Muscle layer of duodenum (tissue), 2 donors: ENCODE results near the gene PDXDC1.
"Not testable (repeated sequence)": the region's sequence is repeated elsewhere in the genome, so short reads cannot be mapped to it uniquely, and the experiment has no call there.

Source experiments
- H3K27ac ChIP-seq: one replicate; pipeline ENCODE4 v1.7.0; 2013; ENCODE audit warnings: mild to moderate bottlenecking, low read length
- H3K27me3 ChIP-seq: one replicate; pipeline ENCODE4 v1.7.0; 2013; ENCODE audit warnings: low read depth, mild to moderate bottlenecking, control low read depth, low read length
- H3K36me3 ChIP-seq, 2 donors: one replicate each; pipeline ENCODE4 v1.7.0; 2013; ENCODE audit warnings: low read length in 2 of 2, control low read depth in 1 of 2, mild to moderate bottlenecking in 1 of 2; ENCODE audit not compliant: insufficient read depth in 2 of 2, control insufficient read depth in 1 of 2
- H3K4me1 ChIP-seq, 2 donors: one replicate each; pipeline ENCODE4 v1.7.0; 2013; ENCODE audit warnings: low read length in 2 of 2, mild to moderate bottlenecking in 2 of 2, control low read depth in 1 of 2, moderate library complexity in 1 of 2; ENCODE audit not compliant: insufficient read depth in 2 of 2, control insufficient read depth in 1 of 2
- H3K4me3 ChIP-seq, 2 donors: one replicate each; pipeline ENCODE4 v1.7.0; 2013; ENCODE audit warnings: low read length in 2 of 2, low read depth in 1 of 2, mild to moderate bottlenecking in 1 of 2
- H3K9me3 ChIP-seq, 2 donors: one replicate each; pipeline ENCODE4 v1.7.0; 2013; ENCODE audit warnings: low read length in 2 of 2, control low read depth in 1 of 2, mild to moderate bottlenecking in 1 of 2; ENCODE audit not compliant: control insufficient read depth in 1 of 2
- donor health status: healthy.

The PDXDC1 gene

DNA sequence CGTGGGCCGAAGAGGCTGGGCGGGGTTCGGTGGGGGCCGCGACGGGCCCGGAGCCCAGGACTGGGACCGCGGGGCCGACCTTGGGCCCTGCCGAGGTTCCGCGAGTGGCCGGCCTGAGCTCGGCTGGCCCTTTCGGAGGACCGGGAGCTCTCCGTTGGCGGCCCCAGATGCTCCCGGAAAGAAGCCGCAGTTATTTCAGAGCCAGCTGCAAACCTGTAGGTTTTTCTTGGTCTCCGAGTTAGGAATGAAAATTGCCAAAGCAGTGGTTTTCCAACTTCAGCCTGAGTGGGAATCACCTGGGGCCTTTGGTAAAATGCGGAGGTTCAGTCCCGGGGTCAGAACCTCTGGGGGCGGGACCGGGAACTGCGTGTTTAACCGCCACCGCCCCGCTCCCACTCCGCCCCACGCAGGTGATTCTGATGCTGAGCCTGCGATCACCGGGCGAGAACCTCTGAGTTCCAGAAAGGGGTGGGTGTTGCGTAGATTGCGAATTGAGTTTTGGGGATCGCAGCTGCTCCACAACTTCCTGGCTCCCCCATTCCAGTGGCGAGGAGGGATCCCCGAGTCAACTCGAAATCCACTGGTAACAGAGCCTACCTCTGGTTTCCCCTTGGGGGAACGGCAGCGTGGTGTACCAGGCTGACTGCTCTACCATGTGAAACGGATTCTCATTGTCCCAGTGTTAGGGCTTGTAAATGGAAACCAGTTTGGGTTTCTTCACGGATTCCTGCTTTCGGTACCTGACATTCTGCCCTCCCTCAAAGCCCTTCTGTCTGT, 780 bp downstream of the PDXDC1 start:
- Histone ChIP-seq H3K4me1 (peaks cover 0 to 12% of the 10 kb centered on the region in 2 donors), H3K27ac (peak overlapping the region; percentile 79), H3K4me3 (peak overlapping the region; percentile 74 to 92)
- H3K36me3 ChIP-seq, H3K27me3 ChIP-seq, H3K9me3 ChIP-seq: not testable (repeated sequence)

DNA sequence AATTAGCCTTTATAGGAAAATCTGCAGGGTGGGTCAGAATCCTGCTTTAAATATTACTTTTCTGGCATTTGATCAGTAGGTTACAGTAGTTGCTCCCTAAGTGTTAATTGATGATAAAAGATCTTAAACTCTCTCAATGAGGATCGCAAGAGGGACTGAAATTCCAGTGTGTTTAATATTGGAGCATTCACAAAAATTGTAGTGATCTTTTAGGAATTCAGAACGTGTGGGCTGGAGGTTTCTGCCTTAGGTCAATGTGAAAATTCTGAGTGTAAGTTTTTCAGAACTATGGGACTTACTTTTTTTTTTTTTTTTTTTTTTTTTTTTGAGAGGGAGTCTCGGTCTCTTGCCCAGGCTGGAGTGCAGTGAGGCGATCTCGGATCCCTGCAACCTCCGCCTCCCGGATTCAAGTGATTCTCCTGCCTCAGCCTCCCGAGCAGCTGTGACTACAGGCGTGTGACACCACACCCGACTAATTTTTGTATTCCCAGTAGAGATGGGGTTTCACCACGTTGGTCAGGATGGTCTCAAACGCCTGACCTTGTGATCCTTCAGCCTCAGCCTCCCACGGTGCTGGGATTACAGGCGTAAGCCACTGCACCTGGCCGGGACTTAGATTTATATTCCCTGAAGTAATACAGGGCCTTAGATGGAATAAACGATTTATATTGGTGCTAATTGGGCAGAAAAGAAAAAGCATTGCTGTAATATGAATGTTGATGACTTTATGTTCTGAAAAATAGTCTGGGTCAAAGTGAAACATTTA, 2.3 kb downstream of the PDXDC1 start:
- H3K36me3 ChIP-seq, H3K27me3 ChIP-seq, H3K9me3 ChIP-seq, H3K27ac ChIP-seq, H3K4me3 ChIP-seq: not testable (repeated sequence)
- peaks cover 0 to 12% of the 10 kb centered on the region in 2 donors for H3K4me1 ChIP-seq

GRCh38 chr16:14978281-14978680, 3.5 kb downstream of the PDXDC1 start:
- not testable (repeated sequence) for H3K27ac ChIP-seq, H3K36me3 ChIP-seq, H3K27me3 ChIP-seq, H3K9me3 ChIP-seq, H3K4me3 ChIP-seq
- H3K4me1 ChIP-seq, result peaks cover 0 to 12% of the 10 kb centered on the region in 2 donors

DNA sequence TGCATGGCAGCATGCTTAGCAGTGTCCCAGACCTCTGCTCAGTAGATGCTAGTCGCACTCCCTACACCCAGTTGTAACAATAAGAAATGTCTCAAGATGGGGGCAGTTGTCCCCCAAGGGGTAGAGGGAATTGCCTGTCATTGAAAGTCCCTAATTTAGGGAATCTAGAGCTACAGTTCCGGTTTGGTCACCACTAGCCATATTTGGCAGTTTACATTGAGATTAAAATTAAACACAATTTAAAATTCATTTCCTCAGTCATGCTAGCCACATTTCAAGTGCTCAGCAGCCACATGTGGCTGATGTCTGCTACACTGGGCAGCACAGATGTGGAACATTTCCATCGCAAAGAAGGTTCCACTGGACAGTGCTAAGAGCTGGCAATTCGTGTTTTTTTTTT, 4.1 kb downstream of the PDXDC1 start:
- not testable (repeated sequence) for H3K9me3 ChIP-seq, H3K27ac ChIP-seq, H3K27me3 ChIP-seq, H3K36me3 ChIP-seq, H3K4me3 ChIP-seq
- H3K4me1 ChIP-seq, result peaks cover 0 to 12% of the 10 kb centered on the region in 2 donors

GRCh38 chr16:14981234-14981633, 6.4 kb downstream of the PDXDC1 start:
- not testable (repeated sequence) for H3K4me1 ChIP-seq, H3K36me3 ChIP-seq, H3K9me3 ChIP-seq, H3K4me3 ChIP-seq, H3K27ac ChIP-seq, H3K27me3 ChIP-seq

DNA sequence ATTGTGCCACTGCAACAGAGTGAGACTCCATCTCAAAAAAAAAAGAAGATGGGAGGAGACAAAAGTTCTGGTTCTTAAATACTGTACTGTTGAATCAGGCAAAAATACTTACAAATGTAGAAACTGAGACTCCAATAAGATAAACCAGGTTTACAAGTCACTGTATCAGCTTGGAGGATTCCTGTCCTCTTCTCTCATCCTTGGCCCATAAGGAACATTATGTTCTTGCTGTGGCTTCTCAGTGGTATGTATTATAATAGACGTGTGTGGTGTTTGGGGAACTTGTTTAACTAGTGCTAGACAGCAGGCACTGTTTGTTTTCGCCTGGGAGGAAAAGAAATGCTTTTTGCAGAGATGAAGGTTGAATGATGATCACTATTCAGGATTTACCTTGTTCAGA, 7.7 kb downstream of the PDXDC1 start:
- not testable (repeated sequence) for H3K4me1 ChIP-seq, H3K36me3 ChIP-seq, H3K4me3 ChIP-seq, H3K9me3 ChIP-seq, H3K27ac ChIP-seq, H3K27me3 ChIP-seq

DNA sequence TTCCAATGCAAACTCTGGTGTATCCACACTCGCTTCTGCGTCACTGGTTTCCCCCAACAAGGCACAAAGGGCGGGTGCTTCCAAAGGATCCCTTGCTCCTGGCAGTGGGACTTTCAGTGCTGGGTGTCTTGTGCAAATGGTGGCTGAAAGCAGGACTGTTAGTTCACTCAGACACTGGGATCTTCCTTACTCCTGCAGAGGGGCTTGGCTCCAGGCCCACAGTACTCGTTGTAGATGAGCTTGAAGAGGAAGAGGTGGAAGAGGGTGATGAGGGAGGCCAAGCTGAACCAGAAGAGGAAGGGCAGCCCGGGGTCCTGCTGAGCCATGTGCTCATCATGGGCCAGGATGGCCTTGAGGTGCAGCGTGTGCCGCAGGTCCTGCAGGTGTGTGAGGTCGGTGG, 13.3 kb downstream of the PDXDC1 start:
- H3K27me3 ChIP-seq, H3K9me3 ChIP-seq, H3K4me3 ChIP-seq, H3K27ac ChIP-seq, H3K4me1 ChIP-seq: not testable (repeated sequence)
- H3K36me3 ChIP-seq, result peaks cover 0 to 10% of the 10 kb centered on the region in 2 donors

DNA sequence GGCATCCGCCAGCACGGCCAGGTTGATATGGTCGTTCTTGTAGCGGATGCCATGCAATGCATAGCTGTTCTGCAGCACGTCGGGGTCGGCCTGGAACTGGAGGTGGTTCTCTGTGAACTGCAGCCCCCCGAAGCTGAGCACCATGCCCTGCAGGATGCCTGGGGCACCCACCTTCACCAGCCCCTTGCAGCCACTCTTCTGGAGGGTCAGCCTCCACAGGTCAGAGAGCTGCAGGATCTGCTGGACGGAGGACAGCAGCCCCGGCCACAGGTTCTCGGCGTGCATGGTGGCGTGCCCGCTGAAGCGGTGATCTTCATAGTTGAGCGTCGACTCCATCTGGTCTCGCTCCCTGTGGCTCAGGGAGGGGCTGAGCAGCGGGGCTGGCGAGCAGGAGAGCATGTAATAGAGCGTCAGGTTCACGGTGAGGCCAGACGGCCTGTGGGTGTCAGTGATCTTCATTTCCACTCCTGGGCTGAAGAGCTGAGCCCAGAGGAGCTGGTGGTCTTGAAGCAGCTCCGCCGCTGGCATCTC, 13.9 kb downstream of the PDXDC1 start:
- not testable (repeated sequence) for H3K27me3 ChIP-seq, H3K9me3 ChIP-seq, H3K4me1 ChIP-seq, H3K27ac ChIP-seq, H3K4me3 ChIP-seq
- peaks cover 0 to 10% of the 10 kb centered on the region in 2 donors for H3K36me3 ChIP-seq

DNA sequence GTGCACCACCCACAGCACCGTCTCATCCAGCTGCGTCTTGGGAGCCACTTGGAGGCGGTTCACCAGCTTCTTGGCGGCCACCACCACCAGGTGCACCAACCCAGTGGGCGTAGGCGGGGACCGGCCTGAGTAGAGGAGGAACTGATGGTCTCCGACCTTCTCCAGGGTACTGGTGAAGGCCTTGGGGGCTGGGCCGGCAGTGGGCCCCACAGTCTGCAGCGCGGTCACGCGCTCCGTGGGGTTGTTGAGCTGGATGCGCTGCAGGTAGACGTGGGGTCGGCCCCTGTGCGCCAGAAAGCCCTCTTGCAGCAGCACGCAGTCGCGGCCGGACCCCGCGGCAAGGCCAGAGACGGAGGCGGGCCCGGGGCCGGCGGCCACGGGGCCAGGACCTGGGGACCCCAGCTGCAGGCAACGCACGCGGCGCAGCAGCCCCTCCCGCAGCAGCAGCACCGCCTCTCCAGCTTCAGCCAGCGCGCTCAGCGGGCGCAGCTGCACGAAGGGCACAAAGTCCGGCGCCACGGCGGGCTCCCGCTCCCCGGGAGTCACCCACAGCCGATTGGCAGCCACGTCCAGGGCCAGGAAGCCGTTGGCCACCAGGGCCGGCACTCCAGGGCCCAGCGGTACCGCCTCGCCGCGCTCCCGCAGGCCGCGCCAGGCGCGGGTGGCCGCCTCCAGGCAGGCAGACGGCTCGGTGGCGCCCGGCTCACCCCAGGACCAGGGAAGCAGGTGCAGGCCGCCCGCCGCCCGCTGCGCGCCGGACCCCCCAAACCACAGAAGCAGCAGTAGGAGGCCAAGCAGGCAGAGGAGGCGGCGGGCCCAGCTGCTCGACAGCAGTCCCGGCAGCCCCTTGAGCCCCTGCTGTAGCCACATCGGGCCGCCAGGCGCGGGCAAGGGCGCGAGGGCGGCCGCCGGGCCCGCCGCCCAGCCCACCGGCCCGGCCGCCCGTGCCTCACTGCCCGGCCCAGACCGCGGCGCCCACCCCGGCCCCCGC, 14.8 kb downstream of the PDXDC1 start:
- not testable (repeated sequence) for H3K4me1 ChIP-seq, H3K27me3 ChIP-seq, H3K27ac ChIP-seq, H3K4me3 ChIP-seq, H3K9me3 ChIP-seq
- H3K36me3 ChIP-seq, result peaks cover 0 to 10% of the 10 kb centered on the region in 2 donors

- not testable (repeated sequence) for H3K27me3 ChIP-seq, H3K9me3 ChIP-seq, H3K4me1 ChIP-seq, H3K4me3 ChIP-seq, H3K27ac ChIP-seq, H3K36me3 ChIP-seq
Measured at GRCh38 chr16:14993277-14994151, 18.7 kb downstream of the PDXDC1 start.
